BJ (cell line): ENCODE results near the gene TMLHE. TPM values are rescaled to one million over a fixed set of nuclear protein-coding genes. Genes with fewer than 3 reads are reported as not detected.
"Not testable (repeated sequence)": the region's sequence is repeated elsewhere in the genome, so short reads cannot be mapped to it uniquely, and the experiment has no call there.

Experiments used
- CTCF ChIA-PET: fragments of 350-600 bp; formaldehyde crosslinking; extraction: SDS; loops from one replicate; lab custom pipeline; 2021; ENCODE audit warnings: antibody characterized with exemption, inconsistent platforms; lab: Yijun Ruan, JAX
- POLR2A ChIA-PET: fragments of 300-600 bp; sonication (Branson Sonifier 250); formaldehyde crosslinking; extraction: SDS; loops from one replicate; lab custom pipeline; 2021; ENCODE audit warnings: antibody characterized with exemption; lab: Charles Lee
- DNase-seq: peaks from one replicate; pipeline ENCODE4 v3.0.0-alpha.2; 2011; ENCODE audit warnings: low read depth
- H3K27me3 ChIP-seq: 2 replicates; pipeline ENCODE4 v1.6.0; 2011; ENCODE audit warnings: low read length; ENCODE audit not compliant: control insufficient read depth, insufficient read depth
- H3K36me3 ChIP-seq: 2 replicates; pipeline ENCODE4 v1.5.1; 2011; ENCODE audit warnings: low read length; ENCODE audit not compliant: control insufficient read depth, insufficient read depth
- H3K4me3 ChIP-seq: 2 replicates; pipeline ENCODE4 v1.5.1; 2011; ENCODE audit warnings: low read depth, mild to moderate bottlenecking, control low read depth, low read length
- polyA plus RNA-seq: library from polyadenylated mRNA; depleted of rRNA; stranded (reverse); fragments of >200 nt; gene quantifications from 2 replicates; pipeline ENCODE4 v1.2.3, GENCODE V29; 2011
- TF ChIP-seq, protein P1 (sequence below): IDR thresholded peaks from 2 replicates; pipeline ENCODE4 v1.5.1; 2011; ENCODE audit warnings: low read depth, mild to moderate bottlenecking, control low read depth, inconsistent platforms, low read length, moderate library complexity; ENCODE audit not compliant: insufficient read depth

TMLHE gene
- polyA plus RNA-seq, 1 experiment: 14.5 TPM

DNA sequence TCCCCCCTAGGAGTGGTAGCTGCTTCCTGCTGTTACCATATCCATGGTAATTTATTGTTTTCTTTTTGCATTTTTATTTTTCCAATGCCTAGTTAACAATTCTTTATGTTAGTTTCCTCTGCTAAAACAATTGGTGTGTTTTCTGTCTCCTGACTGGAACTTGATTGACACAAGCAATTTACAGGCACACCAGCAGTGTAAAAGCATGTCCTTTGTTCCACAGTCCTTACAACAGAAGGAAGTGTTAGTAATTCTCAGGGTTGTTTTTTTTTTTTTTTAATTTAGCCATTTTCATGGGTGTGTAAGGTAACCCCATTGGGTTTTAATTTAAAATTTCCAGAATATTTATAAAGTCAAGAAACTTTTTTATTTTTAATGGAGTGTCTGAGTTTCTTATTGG, 25.0 kb upstream of the TMLHE start:
- TF ChIP-seq, protein P1, sequence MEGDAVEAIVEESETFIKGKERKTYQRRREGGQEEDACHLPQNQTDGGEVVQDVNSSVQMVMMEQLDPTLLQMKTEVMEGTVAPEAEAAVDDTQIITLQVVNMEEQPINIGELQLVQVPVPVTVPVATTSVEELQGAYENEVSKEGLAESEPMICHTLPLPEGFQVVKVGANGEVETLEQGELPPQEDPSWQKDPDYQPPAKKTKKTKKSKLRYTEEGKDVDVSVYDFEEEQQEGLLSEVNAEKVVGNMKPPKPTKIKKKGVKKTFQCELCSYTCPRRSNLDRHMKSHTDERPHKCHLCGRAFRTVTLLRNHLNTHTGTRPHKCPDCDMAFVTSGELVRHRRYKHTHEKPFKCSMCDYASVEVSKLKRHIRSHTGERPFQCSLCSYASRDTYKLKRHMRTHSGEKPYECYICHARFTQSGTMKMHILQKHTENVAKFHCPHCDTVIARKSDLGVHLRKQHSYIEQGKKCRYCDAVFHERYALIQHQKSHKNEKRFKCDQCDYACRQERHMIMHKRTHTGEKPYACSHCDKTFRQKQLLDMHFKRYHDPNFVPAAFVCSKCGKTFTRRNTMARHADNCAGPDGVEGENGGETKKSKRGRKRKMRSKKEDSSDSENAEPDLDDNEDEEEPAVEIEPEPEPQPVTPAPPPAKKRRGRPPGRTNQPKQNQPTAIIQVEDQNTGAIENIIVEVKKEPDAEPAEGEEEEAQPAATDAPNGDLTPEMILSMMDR: no peak
- CTCF ChIA-PET: no interaction called here
- POLR2A ChIA-PET: no interaction called here
- Histone ChIP-seq H3K27me3 (no peaks in the 10 kb centered on the region), H3K4me3 (no peak overlapping the region), H3K36me3 (no peaks in the 10 kb centered on the region)
- DNase-seq: no peak

DNA sequence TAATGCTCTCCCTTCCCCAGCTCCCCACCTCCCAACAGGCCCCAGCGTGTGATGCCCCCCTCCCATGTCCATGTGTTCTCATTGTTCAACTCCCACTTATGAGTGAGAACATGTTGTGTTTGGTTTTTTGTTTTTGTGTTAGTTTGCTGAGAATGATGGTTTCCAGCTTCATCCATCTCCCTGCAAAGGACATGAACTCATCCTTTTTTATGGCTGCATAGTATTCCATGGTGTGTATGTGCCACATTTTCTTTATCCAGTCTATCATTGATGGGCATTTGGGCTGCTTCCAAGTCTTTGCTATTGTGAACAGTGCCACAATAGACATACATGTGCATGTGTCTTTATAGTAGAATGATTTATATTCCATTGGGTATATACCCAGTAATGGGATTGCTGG, 22.3 kb upstream of the TMLHE start:
- CTCF ChIA-PET, H3K36me3 ChIP-seq, POLR2A ChIA-PET, H3K27me3 ChIP-seq, DNase-seq, H3K4me3 ChIP-seq: not testable (repeated sequence)

DNA sequence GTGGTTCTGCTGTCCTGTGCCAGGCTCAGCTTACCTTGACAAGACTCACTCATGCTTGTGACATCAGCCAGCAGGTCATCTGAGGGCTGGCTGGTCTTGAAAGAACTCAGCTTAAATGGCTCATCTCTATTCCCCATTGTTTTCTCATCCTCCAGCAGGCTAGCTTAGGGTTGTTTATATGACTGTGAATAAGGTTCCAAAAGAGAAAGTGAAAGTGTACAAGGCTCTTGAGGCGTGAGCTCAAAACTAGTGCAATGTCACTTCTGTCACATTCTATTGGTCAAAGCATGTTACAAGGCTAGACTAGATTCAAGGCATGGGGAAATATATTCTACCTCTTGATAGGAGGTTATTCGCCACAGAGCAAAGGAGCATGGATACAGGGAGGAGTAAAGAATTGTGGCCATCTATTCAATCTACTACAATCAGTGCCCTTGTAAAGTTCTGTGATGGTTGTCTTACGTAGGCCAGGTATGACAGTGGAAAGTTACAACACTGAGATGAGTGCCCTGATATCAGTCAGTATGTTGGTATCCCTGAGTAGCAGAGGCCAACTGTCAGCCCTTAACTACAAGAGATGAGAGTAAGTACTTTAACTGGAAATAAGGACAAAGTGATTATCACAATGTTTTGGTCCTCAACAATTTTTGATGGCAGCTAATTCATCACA, 19.8 kb upstream of the TMLHE start:
- H3K4me3 ChIP-seq: no peak overlapping the region
- POLR2A ChIA-PET: no interaction called here

DNA sequence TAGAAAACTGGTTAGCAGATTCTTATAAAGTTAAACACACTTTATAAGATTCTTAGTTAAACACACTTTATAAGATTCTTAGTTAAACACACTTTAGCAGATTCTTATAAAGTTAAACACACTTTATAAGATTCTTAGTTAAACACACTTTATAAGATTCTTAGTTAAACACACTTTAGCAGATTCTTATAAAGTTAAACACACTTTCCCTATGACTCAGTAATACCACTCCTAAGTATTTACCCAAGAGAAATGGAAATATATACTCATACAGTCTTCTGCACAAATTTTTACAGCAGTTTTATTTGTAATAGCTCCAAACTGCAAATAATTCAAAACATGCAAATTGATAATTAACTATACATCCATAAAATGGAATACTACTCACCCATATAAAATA, 7.4 kb upstream of the TMLHE start:
- H3K36me3 ChIP-seq, CTCF ChIA-PET, DNase-seq, POLR2A ChIA-PET, H3K27me3 ChIP-seq, H3K4me3 ChIP-seq: not testable (repeated sequence)

More for the DNA sequence above, 19.8 kb upstream of the TMLHE start:
- TF ChIP-seq, protein P1: no peak
- H3K36me3 ChIP-seq: no peaks in the 10 kb centered on the region
- CTCF ChIA-PET: no interaction called here
- no peak for DNase-seq
- no peaks in the 10 kb centered on the region for H3K27me3 ChIP-seq

DNA sequence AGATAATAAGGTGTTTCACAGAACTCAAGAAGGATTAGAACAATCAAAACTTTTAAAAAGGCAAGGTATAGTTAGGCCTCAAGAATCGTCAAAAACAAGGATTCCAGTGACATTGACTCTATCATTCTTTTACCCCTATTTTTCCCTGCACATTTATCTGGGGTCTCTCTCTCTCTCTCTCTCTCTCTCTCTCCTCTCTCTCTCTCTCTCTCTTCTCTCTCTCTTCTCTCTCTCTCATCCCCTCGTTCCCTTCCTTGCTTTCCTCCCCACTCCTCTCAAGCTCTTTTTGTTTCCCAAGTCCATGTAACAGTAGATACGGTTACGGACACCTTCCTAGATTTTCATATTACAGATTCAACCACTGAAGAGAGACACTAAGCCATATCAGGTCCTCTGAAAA, 3.2 kb upstream of the TMLHE start:
- H3K4me3 ChIP-seq: no peak overlapping the region
- H3K27me3 ChIP-seq: no peaks in the 10 kb centered on the region
- H3K36me3 ChIP-seq: no peaks in the 10 kb centered on the region
- TF ChIP-seq, protein P1: no peak
- DNase-seq: no peak
- ChIA-PET POLR2A (no interaction called here), CTCF (no interaction called here)

DNA sequence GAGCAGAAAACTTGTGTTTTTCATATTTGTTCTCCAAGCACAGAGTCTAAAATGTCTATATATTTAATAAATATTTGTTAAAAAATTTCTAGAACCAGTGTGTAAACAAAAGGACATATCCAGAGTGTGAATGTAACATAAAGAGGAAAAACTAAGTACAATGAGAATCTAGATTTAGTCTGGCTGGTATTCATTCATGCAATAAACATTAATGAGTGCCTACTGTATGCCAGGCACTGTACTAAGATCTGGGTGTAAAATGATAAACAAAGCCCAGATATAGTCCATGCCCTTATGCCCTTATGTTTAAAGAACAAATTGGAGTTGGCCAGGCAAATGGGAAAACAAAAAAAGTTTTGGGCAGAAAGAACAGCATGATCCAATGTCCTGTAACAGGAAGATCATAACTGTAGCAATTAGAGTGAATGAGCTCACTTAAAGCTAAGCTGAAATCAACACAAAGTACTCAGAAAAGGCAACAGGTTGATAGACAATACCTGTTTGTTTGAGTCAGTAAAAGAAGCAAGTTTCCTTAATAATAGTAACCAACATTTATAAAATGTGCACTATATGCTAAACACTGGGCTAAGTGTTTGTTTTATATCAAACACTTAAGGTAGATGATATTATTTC, 1.3 kb upstream of the TMLHE start:
- TF ChIP-seq, protein P1: no peak
- Histone ChIP-seq H3K27me3 (no peaks in the 10 kb centered on the region), H3K36me3 (no peaks in the 10 kb centered on the region), H3K4me3 (no peak overlapping the region)
- POLR2A ChIA-PET: no interaction called here
- DNase-seq: no peak
- CTCF ChIA-PET: no interaction called here
